CD14-positive monocyte (primary cell): ENCODE results near the gene NKIRAS2. TPM values are rescaled to one million over a fixed set of nuclear protein-coding genes. Genes with fewer than 3 reads are reported as not detected.

Experiments used
- DNase-seq, 3 donors: peaks; one replicate each; pipeline ENCODE4 v3.0.0-alpha.2; 2011 to 2022
- H2AFZ ChIP-seq: 2 replicates; pipeline ENCODE4 v1.6.0; 2012; ENCODE audit warnings: mild to moderate bottlenecking, low read depth, low read length, inconsistent platforms; ENCODE audit not compliant: insufficient read depth, poor library complexity, severe bottlenecking
- H3K27ac ChIP-seq, 2 donors: 1 replicate in 1 of 2; 2 replicates in 1 of 2; pipeline ENCODE4 v1.5.1; 2012 to 2013; ENCODE audit warnings: low read length in 2 of 2, control low read depth in 1 of 2, inconsistent platforms in 1 of 2, low read depth in 1 of 2, mild to moderate bottlenecking in 1 of 2
- H3K27me3 ChIP-seq, 2 donors: one replicate each; pipeline versions ENCODE4 v1.6.0 to v1.6.1; 2011 to 2013; ENCODE audit warnings: low read length in 2 of 2; ENCODE audit not compliant: control insufficient read depth in 2 of 2, insufficient read depth in 2 of 2
- H3K36me3 ChIP-seq, 2 donors: replicated peaks in 1 of 2; 1 replicate in 1 of 2; 2 replicates in 1 of 2; pipeline versions ENCODE4 v1.5.1 to v1.6.1; 2012 to 2013; ENCODE audit warnings: low read length in 2 of 2, control low read depth in 1 of 2, inconsistent platforms in 1 of 2, mild to moderate bottlenecking in 1 of 2; ENCODE audit not compliant: insufficient read depth in 2 of 2, control insufficient read depth in 1 of 2
- H3K4me1 ChIP-seq, 2 donors: 1 replicate in 1 of 2; 2 replicates in 1 of 2; pipeline versions ENCODE4 v1.5.1 to v1.6.1; 2012 to 2013; ENCODE audit warnings: low read length in 2 of 2, control low read depth in 1 of 2, inconsistent platforms in 1 of 2, mild to moderate bottlenecking in 1 of 2, moderate library complexity in 1 of 2; ENCODE audit not compliant: insufficient read depth in 2 of 2, control insufficient read depth in 1 of 2
- H3K4me2 ChIP-seq: replicated peaks from 2 replicates; pipeline ENCODE3; 2012; ENCODE audit warnings: low read length, moderate library complexity, mild to moderate bottlenecking; ENCODE audit not compliant: poor library complexity, severe bottlenecking; ENCODE audit errors: extremely low read depth
- H3K4me3 ChIP-seq, 3 experiments: fragments of 200-600 bp in 1 of 3; sonication (generic) in 1 of 3; replicated peaks in 1 of 3; 1 replicate in 2 of 3; 2 replicates in 1 of 3; pipeline ENCODE4 v1.5.1; 2011 to 2013; ENCODE audit warnings: low read length in 3 of 3, mild to moderate bottlenecking in 3 of 3, control low read depth in 2 of 3, low read depth in 2 of 3, inconsistent platforms in 1 of 3, moderate library complexity in 1 of 3
- H3K79me2 ChIP-seq: 2 replicates; pipeline ENCODE4 v1.6.0; 2012; ENCODE audit warnings: mild to moderate bottlenecking, control low read depth, inconsistent platforms, low read length, moderate library complexity; ENCODE audit not compliant: insufficient read depth
- H3K9ac ChIP-seq: 2 replicates; pipeline ENCODE4 v1.6.0; 2017; ENCODE audit warnings: low read length, mild to moderate bottlenecking; ENCODE audit not compliant: insufficient read depth, poor library complexity, severe bottlenecking
- H3K9me3 ChIP-seq, 2 donors: replicated peaks in 1 of 2; 1 replicate in 1 of 2; 2 replicates in 1 of 2; pipeline versions ENCODE4 v1.5.1 to v1.6.1; 2012 to 2013; ENCODE audit warnings: low read length in 2 of 2, control low read depth in 1 of 2; ENCODE audit not compliant: control insufficient read depth in 1 of 2, insufficient read depth in 1 of 2
- H4K20me1 ChIP-seq: 2 replicates; pipeline ENCODE4 v1.6.0; 2012; ENCODE audit warnings: mild to moderate bottlenecking, low read length, control low read depth, moderate library complexity; ENCODE audit not compliant: insufficient read depth
- H3K27ac Mint-ChIP-seq, 7 donors: one replicate each; pipeline ENCODE4 v1.8.0; 2020; ENCODE audit warnings: mild to moderate bottlenecking in 7 of 7, mixed read lengths in 7 of 7, moderate library complexity in 6 of 7, inconsistent platforms in 2 of 7
- H3K27me3 Mint-ChIP-seq, 3 donors: one replicate each; pipeline ENCODE4 v1.8.0; 2021 to 2022; ENCODE audit warnings: low read depth in 3 of 3, mild to moderate bottlenecking in 3 of 3, mixed read lengths in 3 of 3, moderate library complexity in 3 of 3, inconsistent platforms in 1 of 3
- H3K36me3 Mint-ChIP-seq, 2 donors: one replicate each; pipeline ENCODE4 v1.8.0; 2020; ENCODE audit warnings: mixed read lengths in 2 of 2, inconsistent platforms in 1 of 2, mild to moderate bottlenecking in 1 of 2
- H3K4me1 Mint-ChIP-seq: one replicate; pipeline ENCODE4 v1.8.0; 2020; ENCODE audit warnings: mild to moderate bottlenecking, mixed read lengths
- H3K4me3 Mint-ChIP-seq, 2 donors: one replicate each; pipeline ENCODE4 v1.8.0; 2020; ENCODE audit warnings: mild to moderate bottlenecking in 2 of 2, mixed read lengths in 2 of 2, moderate library complexity in 1 of 2
- H3K9me3 Mint-ChIP-seq, 7 donors: one replicate each; pipeline ENCODE4 v1.8.0; 2020 to 2022; ENCODE audit warnings: mixed read lengths in 7 of 7, mild to moderate bottlenecking in 6 of 7, moderate library complexity in 6 of 7, inconsistent platforms in 2 of 7
- CTCF ChIP-seq: fragments of 200-600 bp; IDR thresholded peaks from one replicate; pipeline ENCODE4 v1.8.0; 2022; ENCODE audit warnings: antibody characterized with exemption, mild to moderate bottlenecking
- WGBS: methylation state at CpG from one replicate; pipeline ENCODE4 v1.1.5; 2013; ENCODE audit warnings: missing lambda C conversion rate; ENCODE audit not compliant: insufficient coverage; 5-methylcytosine and 5-hydroxymethylcytosine counted together
- intact Hi-C, 2 donors: fragments of 100-400 bp; cut with micrococcal nuclease; formaldehyde crosslinking; loops; one replicate each; pipeline versions ENCODE4 v1.15.0 to v1.15.1; 2023
- polyA plus RNA-seq, 3 donors: library from polyadenylated mRNA; depleted of rRNA in 1 of 3; unstranded in 2 of 3; stranded (reverse) in 1 of 3; fragments of 300-500 nt in 2 of 3; fragments of >200 nt in 1 of 3; fragmentation: Illumina TruSeq in 2 of 3; gene quantifications; 1 replicate in 2 of 3; 2 replicates in 1 of 3; pipeline ENCODE4 v1.2.3, GENCODE V29; 2012 to 2021

The NKIRAS2 gene
- polyA plus RNA-seq, 3 donors: 51.1 to 77.1 (median 69.9) TPM

DNA sequence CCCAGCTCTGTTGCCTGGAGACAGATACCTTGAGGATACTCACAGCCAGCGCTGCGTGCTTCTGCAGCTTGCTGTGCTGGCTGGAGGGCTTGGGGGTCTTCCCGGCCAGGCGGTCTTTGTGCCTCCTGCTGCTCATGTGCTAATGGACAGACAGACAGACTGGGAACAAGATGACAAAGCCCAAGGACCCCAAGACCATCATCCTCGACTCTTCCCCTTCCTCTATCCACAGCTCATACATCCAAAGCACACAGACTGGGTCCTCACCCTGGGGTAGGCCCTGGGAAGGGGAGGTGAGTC, 7.7 kb downstream of the NKIRAS2 start:
- H4K20me1 ChIP-seq: no peaks in the 10 kb centered on the region
- H3K79me2 ChIP-seq: peaks cover 9% of the 10 kb centered on the region
- Mint-ChIP-seq H3K27me3 (peaks cover 0 to 4% (median 4%) of the 10 kb centered on the region in 3 donors), H3K27ac (no peak overlapping the region), H3K4me1 (peaks cover 54% of the 10 kb centered on the region), H3K36me3 (peaks cover 13 to 22% of the 10 kb centered on the region in 2 donors), H3K4me3 (no peak overlapping the region), H3K9me3 (peaks cover 0 to 6% (median 0%) of the 10 kb centered on the region in 7 donors)
- peaks cover 4 to 8% of the 10 kb centered on the region in 2 donors for H3K36me3 ChIP-seq
- H3K27me3 ChIP-seq: no peaks in the 10 kb centered on the region
- no peak overlapping the region for H3K4me3 ChIP-seq
- H3K4me2 ChIP-seq: no peak overlapping the region
- no peak overlapping the region for H3K27ac ChIP-seq
- peaks cover 52 to 59% of the 10 kb centered on the region in 2 donors for H3K4me1 ChIP-seq
- DNase-seq: no peak
- H3K9ac ChIP-seq: no peak overlapping the region
- 95% methylated on average over 3 of the region's 5 CpGs for WGBS
- no peaks in the 10 kb centered on the region for H3K9me3 ChIP-seq
- H2AFZ ChIP-seq: no peak overlapping the region
- TF ChIP-seq CTCF: no peak
- intact Hi-C loops: loop anchor here (5.0 to 10.0 kb wide), 4 partner anchors 35 to 157 kb away; partner anchors contain the start of genes HCRT (in 1 of the 2) and KCNH4 (in 1 of the 2)

DNA sequence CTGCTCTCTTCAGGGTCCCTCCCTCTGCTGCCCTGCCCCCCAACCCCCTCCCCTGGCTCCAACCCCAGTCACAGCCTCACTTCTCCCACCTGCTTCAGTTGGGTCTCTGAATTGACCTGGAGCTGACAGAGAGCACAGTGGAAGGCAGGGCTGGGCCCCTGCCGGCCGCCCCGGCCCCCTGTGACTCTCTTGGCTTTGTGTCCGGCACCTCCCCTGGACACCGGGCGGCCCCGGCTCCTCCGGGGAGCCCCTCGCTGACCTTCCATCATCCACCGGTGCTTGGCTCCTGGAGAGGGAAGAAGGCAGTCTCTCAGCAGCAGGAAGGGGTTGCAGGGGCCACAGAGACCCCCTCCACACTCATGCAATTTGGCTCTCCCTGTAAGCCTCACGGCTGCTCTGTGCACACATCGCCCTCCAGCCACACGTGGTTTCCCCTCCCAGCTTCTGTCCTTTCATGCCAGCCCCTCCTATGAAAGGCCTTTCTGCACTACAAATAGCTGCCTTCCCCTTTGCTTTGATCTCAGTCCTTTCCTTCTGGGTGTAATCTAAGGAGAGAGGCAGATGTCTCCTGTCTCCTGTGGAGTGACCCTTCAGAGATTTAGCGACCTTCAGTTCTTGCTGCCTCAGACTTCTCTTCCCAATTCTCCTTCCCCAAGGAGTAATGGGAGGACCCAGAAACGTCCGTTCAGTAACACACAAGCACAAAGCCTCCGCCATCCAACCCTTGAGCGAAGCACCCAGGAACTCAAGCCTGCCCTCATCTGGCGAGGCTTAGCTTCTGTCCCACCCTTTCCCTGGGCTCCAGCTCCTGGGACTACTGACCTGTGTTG, 8.3 kb downstream of the NKIRAS2 start:
- H2AFZ ChIP-seq: no peak overlapping the region
- peaks cover 0 to 2% of the 10 kb centered on the region in 2 donors for H3K36me3 ChIP-seq
- H3K79me2 ChIP-seq: peaks cover 5% of the 10 kb centered on the region
- peak in 1 of 3 donors; percentile 14 for DNase-seq
- Mint-ChIP-seq H3K9me3 (peaks cover 0 to 6% (median 0%) of the 10 kb centered on the region in 7 donors), H3K27me3 (peaks cover 0 to 5% (median 4%) of the 10 kb centered on the region in 3 donors), H3K4me1 (peaks cover 51% of the 10 kb centered on the region), H3K36me3 (peaks cover 11 to 17% of the 10 kb centered on the region in 2 donors), H3K27ac (peak overlapping the region in 3 of 7 donors; percentile 21 to 73 (median 28)), H3K4me3 (peak overlapping the region in 1 of 2 donors; percentile 17)
- no peaks in the 10 kb centered on the region for H4K20me1 ChIP-seq
- no peak overlapping the region for H3K4me3 ChIP-seq
- H3K4me1 ChIP-seq: peaks cover 46 to 53% of the 10 kb centered on the region in 2 donors
- no peak overlapping the region for H3K27ac ChIP-seq
- intact Hi-C loops: loop anchor here (5.0 to 10.0 kb wide), 4 partner anchors 34 to 157 kb away; partner anchors contain the start of genes HCRT (in 1 of the 2) and KCNH4 (in 1 of the 2)
- H3K9me3 ChIP-seq: no peaks in the 10 kb centered on the region
- WGBS: 75% methylated on average over 18 of the region's 19 CpGs
- TF ChIP-seq CTCF: peak; percentile 22
- no peak overlapping the region for H3K9ac ChIP-seq
- no peak overlapping the region for H3K4me2 ChIP-seq
- H3K27me3 ChIP-seq: no peaks in the 10 kb centered on the region
